Spinal cord (tissue), 10 donors: ENCODE data around the gene EXTL2. TPM values are rescaled to one million over a fixed set of nuclear protein-coding genes. Genes with fewer than 3 reads are reported as not detected.
A peak's percentile ranks its signal among the peaks of the same experiment; 100 is the strongest.
"Not testable (repeated sequence)": the region's sequence is repeated elsewhere in the genome, so short reads cannot be mapped to it uniquely, and the experiment has no call there.

ENCODE experiments used
- DNase-seq, 6 donors: peaks; one replicate each; pipeline versions ENCODE4 v3.0.0 to v3.0.0-alpha.2; 2013 to 2015; ENCODE audit warnings: low spot score in 6 of 6, low read depth in 4 of 6
- H3K27ac ChIP-seq: one replicate; pipeline ENCODE4 v1.5.1; 2013; ENCODE audit warnings: low read depth, low read length, control low read depth
- H3K27me3 ChIP-seq: one replicate; pipeline ENCODE4 v1.6.1; 2013; ENCODE audit warnings: low read length; ENCODE audit not compliant: control insufficient read depth, insufficient read depth
- H3K36me3 ChIP-seq: one replicate; pipeline ENCODE4 v1.6.1; 2013; ENCODE audit warnings: low read length; ENCODE audit not compliant: control insufficient read depth, insufficient read depth
- H3K4me1 ChIP-seq: one replicate; pipeline ENCODE4 v1.6.1; 2013; ENCODE audit warnings: low read length; ENCODE audit not compliant: control insufficient read depth, insufficient read depth
- H3K4me3 ChIP-seq: one replicate; pipeline ENCODE4 v1.5.1; 2013; ENCODE audit warnings: low read depth, low read length, control low read depth
- H3K9me3 ChIP-seq: one replicate; pipeline ENCODE4 v1.6.1; 2013; ENCODE audit warnings: low read length; ENCODE audit not compliant: control insufficient read depth, insufficient read depth
- WGBS: methylation state at CpG from one replicate; pipeline ENCODE4 v1.1.5; 2013; ENCODE audit warnings: missing lambda C conversion rate; ENCODE audit not compliant: insufficient coverage; 5-methylcytosine and 5-hydroxymethylcytosine counted together
- polyA plus RNA-seq, 2 donors: library from polyadenylated mRNA; unstranded; fragments of 120-200 nt; gene quantifications; one replicate each; pipeline ENCODE4 v1.2.1, GENCODE V29; 2013; ENCODE audit not compliant: insufficient read length in 2 of 2
- total RNA-seq, 2 donors: library from RNA; depleted of rRNA in 1 of 2; stranded (reverse); fragments of 120-200 nt in 1 of 2; fragments of >200 nt in 1 of 2; gene quantifications; one replicate each; pipeline versions ENCODE4 v1.2.3 to v1.2.4, GENCODE V29; 2013 to 2014
- donor health status: healthy.

EXTL2 gene
- total and polyA plus RNA-seq, 4 donors = 44.7 to 72.4 (median 52.1) TPM

GRCh38 chr1:100889869-100890482 is 4.7 kb downstream of the EXTL2 start:
- H3K9me3 ChIP-seq = peaks cover 14% of the 10 kb centered on the region
- H3K36me3 ChIP-seq, DNase-seq, H3K4me3 ChIP-seq, H3K27me3 ChIP-seq, H3K27ac ChIP-seq, H3K4me1 ChIP-seq: not testable (repeated sequence)
- WGBS = no CpG with 5 or more reads among the region's 2 CpGs

- H3K36me3 ChIP-seq, H3K27ac ChIP-seq, H3K4me3 ChIP-seq, DNase-seq, H3K27me3 ChIP-seq, H3K4me1 ChIP-seq: not testable (repeated sequence)
- no CpG with 5 or more reads among the region's 1 CpG for WGBS
- peaks cover 14% of the 10 kb centered on the region for H3K9me3 ChIP-seq
These were observed 5.6 kb downstream of the EXTL2 start for GRCh38 chr1:100889007-100889406.

GRCh38 chr1:100883963-100884362 is 10.7 kb downstream of the EXTL2 start:
- Histone ChIP-seq H3K27me3 (no peaks in the 10 kb centered on the region), H3K36me3 (peaks cover 3% of the 10 kb centered on the region), H3K27ac (no peak overlapping the region), H3K4me3 (no peak overlapping the region), H3K9me3 (no peaks in the 10 kb centered on the region), H3K4me1 (no peaks in the 10 kb centered on the region)
- peak in 2 of 6 donors; percentile 29 to 63 for DNase-seq
- 83% methylated on average over 1 of the region's 4 CpGs for WGBS

GRCh38 chr1:100882698-100883097 is 11.9 kb downstream of the EXTL2 start:
- Histone ChIP-seq H3K36me3 (peaks cover 3% of the 10 kb centered on the region), H3K27ac (no peak overlapping the region), H3K4me1 (no peaks in the 10 kb centered on the region), H3K27me3 (no peaks in the 10 kb centered on the region), H3K9me3 (no peaks in the 10 kb centered on the region), H3K4me3 (no peak overlapping the region)
- 100% methylated on average over 1 of the region's 2 CpGs for WGBS
- no peak for DNase-seq

GRCh38 chr1:100881687-100882086 is 13.0 kb downstream of the EXTL2 start:
- H3K4me1 ChIP-seq = no peaks in the 10 kb centered on the region
- H3K36me3 ChIP-seq = no peaks in the 10 kb centered on the region
- DNase-seq = no peak
- WGBS = no CpG with 5 or more reads among the region's 3 CpGs
- no peak overlapping the region for H3K27ac ChIP-seq
- H3K9me3 ChIP-seq = no peaks in the 10 kb centered on the region
- no peaks in the 10 kb centered on the region for H3K27me3 ChIP-seq
- no peak overlapping the region for H3K4me3 ChIP-seq

GRCh38 chr1:100879422-100879821 is 15.2 kb downstream of the EXTL2 start:
- Histone ChIP-seq H3K4me3 (no peak overlapping the region), H3K4me1 (no peaks in the 10 kb centered on the region), H3K27ac (no peak overlapping the region), H3K9me3 (no peaks in the 10 kb centered on the region), H3K27me3 (no peaks in the 10 kb centered on the region), H3K36me3 (no peaks in the 10 kb centered on the region)
- DNase-seq = no peak

- H3K27me3 ChIP-seq = no peaks in the 10 kb centered on the region
- H3K4me3 ChIP-seq = no peak overlapping the region
- no peak overlapping the region for H3K27ac ChIP-seq
- H3K36me3 ChIP-seq = no peaks in the 10 kb centered on the region
- H3K4me1 ChIP-seq = no peaks in the 10 kb centered on the region
- DNase-seq = no peak
- no peaks in the 10 kb centered on the region for H3K9me3 ChIP-seq
These were observed 18.4 kb downstream of the EXTL2 start for GRCh38 chr1:100876291-100876690.

- no peak for DNase-seq
- H3K27ac ChIP-seq = no peak overlapping the region
- H3K4me1 ChIP-seq = no peaks in the 10 kb centered on the region
- H3K9me3 ChIP-seq = no peaks in the 10 kb centered on the region
- H3K27me3 ChIP-seq = no peaks in the 10 kb centered on the region
- H3K4me3 ChIP-seq = no peak overlapping the region
- WGBS = no CpG with 5 or more reads among the region's 3 CpGs
- H3K36me3 ChIP-seq = no peaks in the 10 kb centered on the region
These were observed 19.4 kb downstream of the EXTL2 start for GRCh38 chr1:100875228-100875627.

- no peaks in the 10 kb centered on the region for H3K36me3 ChIP-seq
- H3K9me3 ChIP-seq = no peaks in the 10 kb centered on the region
- no CpG with 5 or more reads among the region's 2 CpGs for WGBS
These were observed 20.2 kb downstream of the EXTL2 start for GRCh38 chr1:100874433-100874832.

GRCh38 chr1:100869996-100870395 is 24.6 kb downstream of the EXTL2 start:
- no peak for DNase-seq
- Histone ChIP-seq H3K4me1 (no peaks in the 10 kb centered on the region), H3K36me3 (no peaks in the 10 kb centered on the region), H3K9me3 (no peaks in the 10 kb centered on the region), H3K27me3 (no peaks in the 10 kb centered on the region), H3K27ac (no peak overlapping the region), H3K4me3 (no peak overlapping the region)
- WGBS = no CpG with 5 or more reads among the region's 2 CpGs

More at GRCh38 chr1:100874433-100874832, 20.2 kb downstream of the EXTL2 start:
- H3K4me1 ChIP-seq = no peaks in the 10 kb centered on the region
- no peak overlapping the region for H3K27ac ChIP-seq
- no peaks in the 10 kb centered on the region for H3K27me3 ChIP-seq
- no peak for DNase-seq
- no peak overlapping the region for H3K4me3 ChIP-seq
